GM12865 (cell line): ENCODE measurements around the gene DIP2B.

Experiments
- DNase-seq: peaks from one replicate; pipeline ENCODE4 v3.0.0; 2010; ENCODE audit warnings: low read depth
- H3K4me3 ChIP-seq: 2 replicates; pipeline ENCODE4 v1.5.1; 2011; ENCODE audit warnings: mild to moderate bottlenecking, low read depth, low read length, control low read depth
- TF ChIP-seq, protein P1 (sequence below): IDR thresholded peaks from 2 replicates; pipeline ENCODE4 v1.5.1; 2011; ENCODE audit warnings: low read length, control low read depth, low read depth, inconsistent platforms; ENCODE audit not compliant: insufficient read depth; ENCODE audit errors: missing control alignments

DIP2B gene

DNA sequence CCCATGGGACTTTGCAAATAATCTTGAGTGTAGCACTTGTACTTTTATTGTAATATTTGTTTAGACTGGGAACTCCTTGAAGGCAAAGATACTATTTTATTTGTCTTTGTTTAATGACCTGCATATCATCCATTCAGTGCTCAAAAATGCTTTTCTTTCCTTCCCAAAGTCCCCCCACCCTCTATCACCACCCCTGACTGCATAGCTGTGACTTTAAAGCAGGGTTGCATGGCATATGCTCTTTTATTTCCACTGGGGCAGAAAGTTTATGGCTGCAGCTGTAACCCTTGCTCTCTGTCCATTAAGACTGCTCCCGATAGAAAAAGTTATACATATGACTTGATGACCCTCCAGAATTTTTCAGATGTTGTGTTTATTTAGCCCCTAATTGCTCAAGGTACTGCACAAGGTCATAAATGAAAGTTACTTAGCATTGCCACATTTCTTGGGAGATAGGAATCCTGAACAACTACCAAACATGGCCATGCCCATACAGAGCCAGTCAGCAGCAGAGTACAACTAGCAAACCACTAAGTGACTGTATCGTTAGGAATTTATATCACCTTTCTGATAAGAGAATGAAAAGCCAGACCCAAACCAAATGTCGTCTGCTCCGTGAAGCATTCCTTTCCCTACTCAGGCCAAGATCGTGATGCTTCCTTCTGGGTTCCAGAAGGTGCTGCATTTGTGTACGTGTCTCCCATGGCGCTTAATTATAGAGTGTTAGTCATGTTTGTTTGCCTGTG is 114.3 kb downstream of the DIP2B start:
- DNase-seq: no peak
- no peak overlapping the region for H3K4me3 ChIP-seq
- TF ChIP-seq, protein P1, sequence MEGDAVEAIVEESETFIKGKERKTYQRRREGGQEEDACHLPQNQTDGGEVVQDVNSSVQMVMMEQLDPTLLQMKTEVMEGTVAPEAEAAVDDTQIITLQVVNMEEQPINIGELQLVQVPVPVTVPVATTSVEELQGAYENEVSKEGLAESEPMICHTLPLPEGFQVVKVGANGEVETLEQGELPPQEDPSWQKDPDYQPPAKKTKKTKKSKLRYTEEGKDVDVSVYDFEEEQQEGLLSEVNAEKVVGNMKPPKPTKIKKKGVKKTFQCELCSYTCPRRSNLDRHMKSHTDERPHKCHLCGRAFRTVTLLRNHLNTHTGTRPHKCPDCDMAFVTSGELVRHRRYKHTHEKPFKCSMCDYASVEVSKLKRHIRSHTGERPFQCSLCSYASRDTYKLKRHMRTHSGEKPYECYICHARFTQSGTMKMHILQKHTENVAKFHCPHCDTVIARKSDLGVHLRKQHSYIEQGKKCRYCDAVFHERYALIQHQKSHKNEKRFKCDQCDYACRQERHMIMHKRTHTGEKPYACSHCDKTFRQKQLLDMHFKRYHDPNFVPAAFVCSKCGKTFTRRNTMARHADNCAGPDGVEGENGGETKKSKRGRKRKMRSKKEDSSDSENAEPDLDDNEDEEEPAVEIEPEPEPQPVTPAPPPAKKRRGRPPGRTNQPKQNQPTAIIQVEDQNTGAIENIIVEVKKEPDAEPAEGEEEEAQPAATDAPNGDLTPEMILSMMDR: no peak

DNA sequence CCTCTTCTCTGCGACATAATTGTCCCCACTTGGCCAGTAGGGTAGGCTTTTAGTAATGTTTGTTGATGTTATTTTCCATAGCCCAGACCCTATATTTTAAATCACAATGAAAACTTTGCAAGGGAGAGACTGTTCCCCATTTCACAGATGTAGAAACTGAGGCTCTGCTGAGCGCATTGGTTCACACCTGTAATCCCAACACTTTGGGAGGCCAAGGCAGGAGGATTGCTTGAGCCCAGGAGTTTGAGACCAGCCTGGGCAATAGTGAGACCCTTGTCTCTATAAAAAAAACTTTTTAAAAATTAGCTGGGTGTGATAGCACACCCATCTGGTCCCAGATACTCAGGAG is 114.8 kb downstream of the DIP2B start:
- no peak overlapping the region for H3K4me3 ChIP-seq
- no peak for DNase-seq
- TF ChIP-seq, protein P1: no peak

DNA sequence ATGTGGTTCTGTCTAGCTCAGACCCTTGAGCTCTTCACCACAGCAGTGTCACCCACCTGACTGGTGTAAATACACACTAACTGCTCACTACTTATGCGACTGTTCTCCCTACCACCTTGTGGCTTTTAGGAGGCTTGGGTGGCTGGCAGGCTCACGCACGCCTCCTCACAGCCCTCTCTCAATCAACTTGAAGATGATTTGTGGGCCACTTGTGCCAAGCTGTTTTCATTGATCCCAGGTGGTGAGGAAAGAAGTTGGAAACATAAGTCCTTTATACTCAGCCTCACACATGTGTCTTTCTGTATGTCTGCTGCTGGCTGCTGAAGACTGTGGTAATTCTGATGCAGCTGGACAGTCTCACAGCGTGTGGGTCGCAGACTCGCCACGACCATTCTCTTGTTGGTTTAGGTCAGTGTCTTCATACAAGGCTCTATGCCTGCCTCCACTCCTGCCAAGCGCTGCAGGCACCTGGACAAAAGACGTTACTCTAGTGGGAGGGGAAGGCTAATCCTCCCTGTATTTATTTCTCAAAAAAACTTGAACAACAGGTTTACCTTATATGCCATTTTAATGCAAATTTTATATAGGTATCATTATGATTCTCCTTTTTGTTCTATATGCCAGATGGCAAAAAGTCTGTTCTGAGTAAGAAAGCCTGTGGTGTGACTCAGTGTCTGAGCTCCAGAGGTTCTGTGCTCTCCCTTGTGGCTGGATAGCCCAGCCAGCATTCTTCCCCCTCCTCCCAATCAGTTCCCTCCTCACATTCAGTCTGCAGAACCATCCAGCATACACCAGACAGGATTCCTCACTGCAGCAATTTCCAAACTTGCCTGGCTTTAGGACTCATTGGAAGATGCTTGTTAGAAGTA is 115.6 kb downstream of the DIP2B start:
- H3K4me3 ChIP-seq: no peak overlapping the region
- DNase-seq: no peak
- TF ChIP-seq, protein P1: no peak

DNA sequence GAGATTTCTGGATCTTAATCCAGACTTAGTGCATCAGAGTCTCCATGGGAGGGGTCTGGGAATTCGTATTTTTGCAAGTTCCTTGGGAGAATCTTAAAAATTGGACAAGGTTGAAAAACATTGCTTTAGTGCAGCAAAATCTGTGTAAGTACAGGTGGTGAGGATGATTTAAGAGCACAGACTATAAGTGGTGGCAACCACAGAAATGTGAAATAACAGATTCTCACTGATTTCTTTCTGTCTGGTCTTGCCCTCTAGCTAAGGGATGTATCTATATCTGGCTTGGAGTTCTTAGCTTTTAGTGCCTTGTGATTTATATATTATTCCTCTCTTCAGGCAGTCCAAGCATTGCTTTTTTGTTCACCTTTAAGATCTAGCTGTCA is 116.2 kb downstream of the DIP2B start:
- no peak overlapping the region for H3K4me3 ChIP-seq
- TF ChIP-seq, protein P1: no peak
- no peak for DNase-seq

DNA sequence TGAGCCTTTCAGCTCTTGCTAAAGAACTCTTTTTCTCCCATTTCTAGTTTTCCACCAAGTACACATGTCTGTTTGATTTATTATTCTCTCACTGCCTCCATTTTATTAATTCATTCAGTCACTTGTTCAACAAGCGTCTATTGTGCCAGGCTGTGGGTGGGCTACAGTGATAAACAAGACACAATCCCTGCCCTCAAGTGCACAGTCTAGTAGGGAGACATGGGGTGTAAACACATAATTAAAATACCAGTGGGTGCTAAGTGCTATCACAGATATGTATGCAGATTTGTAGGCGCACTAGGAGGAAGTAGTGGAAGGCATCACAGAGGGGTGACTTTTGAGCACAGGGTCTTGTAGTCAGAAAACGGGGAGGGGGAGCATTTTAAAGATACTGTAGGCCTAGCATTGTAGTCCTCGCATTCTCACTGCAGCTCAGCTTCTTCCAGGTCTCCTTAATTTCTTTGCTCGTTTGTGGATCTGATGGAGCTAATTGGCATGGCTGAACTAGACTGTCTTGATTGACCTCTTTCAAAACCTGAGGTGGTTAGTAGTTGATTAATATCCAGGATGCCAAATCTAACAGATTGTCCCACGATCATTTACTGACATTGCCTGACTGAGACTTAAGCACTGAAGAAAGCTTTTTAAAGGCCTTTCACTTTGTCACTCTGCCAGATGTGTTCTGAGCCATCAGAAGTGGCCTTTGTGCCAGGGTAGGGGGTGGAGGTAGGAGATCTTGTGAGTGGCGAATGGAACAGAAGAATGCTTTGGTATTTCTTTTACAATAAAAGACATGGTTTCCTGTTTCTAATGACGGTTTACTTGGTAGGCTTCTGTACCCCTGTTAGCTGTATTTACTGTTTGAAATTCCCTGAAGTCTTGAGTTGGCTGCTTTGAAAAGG is 116.9 kb downstream of the DIP2B start:
- TF ChIP-seq, protein P1: no peak
- DNase-seq: no peak
- no peak overlapping the region for H3K4me3 ChIP-seq

DNA sequence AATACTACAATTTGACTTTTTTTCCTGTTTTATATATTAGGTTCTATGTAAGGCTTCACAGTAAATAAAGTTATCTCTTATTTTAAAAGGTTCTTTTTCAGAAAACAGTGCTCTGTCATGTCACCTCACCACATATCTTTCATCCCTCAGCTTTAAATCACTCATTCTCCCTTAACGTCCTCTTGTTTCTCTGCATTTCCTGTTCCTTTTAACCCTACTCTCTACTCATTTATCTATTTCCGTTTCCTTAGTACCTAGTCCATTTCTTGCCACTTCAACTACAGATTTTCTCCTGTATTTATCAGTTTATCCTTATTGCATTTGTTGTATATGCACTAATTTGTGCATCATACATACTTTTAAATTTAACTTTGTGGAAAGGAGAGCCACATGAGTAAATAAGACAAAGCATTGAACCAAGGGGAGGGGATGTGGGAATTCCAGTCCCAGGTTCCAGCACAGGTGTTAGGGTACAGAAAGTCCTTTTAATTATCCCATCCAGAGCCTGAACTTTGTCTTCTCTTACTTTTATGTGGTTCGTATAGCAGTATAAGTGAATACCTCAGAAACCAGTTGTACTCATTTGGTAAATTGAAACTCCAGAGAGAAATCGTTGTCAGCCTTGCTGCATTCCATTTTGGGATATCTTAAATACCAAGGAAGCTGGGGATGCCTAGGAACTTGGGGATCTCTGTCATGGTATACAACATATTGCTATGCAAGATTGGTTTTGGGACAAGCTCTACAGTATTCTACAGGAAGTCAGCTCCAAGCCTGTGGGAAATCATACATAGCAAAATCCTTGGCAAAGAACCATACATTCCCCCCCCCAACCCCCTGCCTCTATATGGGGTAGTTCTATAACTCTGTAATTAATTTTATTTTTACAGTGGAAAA is 120.5 kb downstream of the DIP2B start:
- DNase-seq: peak; percentile 30
- no peak overlapping the region for H3K4me3 ChIP-seq
- TF ChIP-seq, protein P1: no peak
